ENCODE data around the gene SHQ1. TPM values are rescaled to one million over a fixed set of nuclear protein-coding genes. Genes with fewer than 3 reads are reported as not detected.
A peak's percentile ranks its signal among the peaks of the same experiment; 100 is the strongest.

Gene SHQ1
- total RNA-seq, 2 donors from 2014 or later = 9.6 to 11.2 TPM

- WGBS, 2 donors = 91 to 96% methylated on average over 5 of the region's 5 CpGs
- no peaks in the 10 kb centered on the region for H3K36me3 ChIP-seq (replicated peaks in 1 of 2; ENCODE audit: insufficient read depth in 1 of 2, low read depth in 2 of 2)
These were observed 81.4 kb downstream of the SHQ1 start for GRCh38 chr3:72766866-72767265.

GRCh38 chr3:72763751-72764440, 84.3 kb downstream of the SHQ1 start:
- DNase-seq (no peak), ATAC-seq (no peak)
- no peak for TF ChIP-seq POLR2A (IDR thresholded peaks at IDR 0.05)
- no peak for TF ChIP-seq CTCF (IDR thresholded peaks at IDR 0.05)

More at GRCh38 chr3:72766866-72767265, 81.4 kb downstream of the SHQ1 start:
- Histone ChIP-seq H3K4me3 (no peak overlapping the region), H3K9me3 (no peaks in the 10 kb centered on the region), H3K27ac (no peak overlapping the region), H3K4me1 (no peaks in the 10 kb centered on the region), H3K27me3 (no peaks in the 10 kb centered on the region)
- intact Hi-C loops (cut with DNase I) = no loop called here
- TF ChIP-seq CTCF (IDR thresholded peaks at IDR 0.05) (no peak), POLR2A (IDR thresholded peaks at IDR 0.05) (no peak)
- no peak for ATAC-seq
- no peak for DNase-seq

GRCh38 chr3:72761410-72761809, 86.8 kb downstream of the SHQ1 start:
- 90 to 95% methylated on average over 3 of the region's 3 CpGs for WGBS, 2 donors
- Histone ChIP-seq H3K4me1 (no peaks in the 10 kb centered on the region), H3K9me3 (no peaks in the 10 kb centered on the region), H3K27me3 (no peaks in the 10 kb centered on the region), H3K4me3 (no peak overlapping the region), H3K36me3 (replicated peaks in 1 of 2; ENCODE audit: insufficient read depth in 1 of 2, low read depth in 2 of 2) (no peaks in the 10 kb centered on the region), H3K27ac (no peak overlapping the region)
- TF ChIP-seq CTCF (IDR thresholded peaks at IDR 0.05) = no peak
- no peak for TF ChIP-seq POLR2A (IDR thresholded peaks at IDR 0.05)
- DNase-seq (no peak), ATAC-seq (no peak)
- intact Hi-C loops (cut with DNase I) = no loop called here

More at GRCh38 chr3:72763751-72764440, 84.3 kb downstream of the SHQ1 start:
- 84 to 87% methylated on average over 8 of the region's 8 CpGs for WGBS, 2 donors
- Histone ChIP-seq H3K27ac (no peak overlapping the region), H3K36me3 (replicated peaks in 1 of 2; ENCODE audit: insufficient read depth in 1 of 2, low read depth in 2 of 2) (no peaks in the 10 kb centered on the region), H3K27me3 (no peaks in the 10 kb centered on the region), H3K9me3 (no peaks in the 10 kb centered on the region), H3K4me3 (no peak overlapping the region), H3K4me1 (no peaks in the 10 kb centered on the region)
- intact Hi-C loops (cut with DNase I) = no loop called here

- 77 to 83% methylated on average over 3 of the region's 3 CpGs for WGBS, 2 donors
- no peaks in the 10 kb centered on the region for H3K36me3 ChIP-seq (replicated peaks in 1 of 2; ENCODE audit: insufficient read depth in 1 of 2, low read depth in 2 of 2)
- no peaks in the 10 kb centered on the region for H3K4me1 ChIP-seq
- no peak for ATAC-seq
- no peaks in the 10 kb centered on the region for H3K9me3 ChIP-seq
- TF ChIP-seq CTCF (IDR thresholded peaks at IDR 0.05) (no peak), POLR2A (IDR thresholded peaks at IDR 0.05) (no peak)
- H3K27me3 ChIP-seq = no peaks in the 10 kb centered on the region
- no peak overlapping the region for H3K4me3 ChIP-seq
- intact Hi-C loops (cut with DNase I) = no loop called here
- no peak for DNase-seq
- H3K27ac ChIP-seq = no peak overlapping the region
These were observed 88.0 kb downstream of the SHQ1 start for GRCh38 chr3:72760225-72760624.

GRCh38 chr3:72756900-72757299, 91.3 kb downstream of the SHQ1 start:
- Histone ChIP-seq H3K9me3 (no peaks in the 10 kb centered on the region), H3K4me1 (peaks cover 6% of the 10 kb centered on the region), H3K27ac (no peak overlapping the region), H3K36me3 (replicated peaks in 1 of 2; ENCODE audit: insufficient read depth in 1 of 2, low read depth in 2 of 2) (no peaks in the 10 kb centered on the region), H3K27me3 (no peaks in the 10 kb centered on the region), H3K4me3 (no peak overlapping the region)
- no peak for TF ChIP-seq POLR2A (IDR thresholded peaks at IDR 0.05)
- no peak for TF ChIP-seq CTCF (IDR thresholded peaks at IDR 0.05)
- ATAC-seq (no peak), DNase-seq (peak in 1 of 4 donors; percentile 18)
- WGBS, 2 donors = 71 to 75% methylated on average over 3 of the region's 3 CpGs
- intact Hi-C loops (cut with DNase I) = no loop called here
